NCI-H2081 (cell line): ENCODE measurements around the gene B3GAT1.
"Not testable (repeated sequence)": the region's sequence is repeated elsewhere in the genome, so short reads cannot be mapped to it uniquely, and the experiment has no call there.

Source experiments
- DNase-seq, 2 experiments: peaks; one replicate each; lab custom pipeline; 2025; lab: John Stamatoyannopoulos, UW

Gene B3GAT1, protein sequence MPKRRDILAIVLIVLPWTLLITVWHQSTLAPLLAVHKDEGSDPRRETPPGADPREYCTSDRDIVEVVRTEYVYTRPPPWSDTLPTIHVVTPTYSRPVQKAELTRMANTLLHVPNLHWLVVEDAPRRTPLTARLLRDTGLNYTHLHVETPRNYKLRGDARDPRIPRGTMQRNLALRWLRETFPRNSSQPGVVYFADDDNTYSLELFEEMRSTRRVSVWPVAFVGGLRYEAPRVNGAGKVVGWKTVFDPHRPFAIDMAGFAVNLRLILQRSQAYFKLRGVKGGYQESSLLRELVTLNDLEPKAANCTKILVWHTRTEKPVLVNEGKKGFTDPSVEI

DNA sequence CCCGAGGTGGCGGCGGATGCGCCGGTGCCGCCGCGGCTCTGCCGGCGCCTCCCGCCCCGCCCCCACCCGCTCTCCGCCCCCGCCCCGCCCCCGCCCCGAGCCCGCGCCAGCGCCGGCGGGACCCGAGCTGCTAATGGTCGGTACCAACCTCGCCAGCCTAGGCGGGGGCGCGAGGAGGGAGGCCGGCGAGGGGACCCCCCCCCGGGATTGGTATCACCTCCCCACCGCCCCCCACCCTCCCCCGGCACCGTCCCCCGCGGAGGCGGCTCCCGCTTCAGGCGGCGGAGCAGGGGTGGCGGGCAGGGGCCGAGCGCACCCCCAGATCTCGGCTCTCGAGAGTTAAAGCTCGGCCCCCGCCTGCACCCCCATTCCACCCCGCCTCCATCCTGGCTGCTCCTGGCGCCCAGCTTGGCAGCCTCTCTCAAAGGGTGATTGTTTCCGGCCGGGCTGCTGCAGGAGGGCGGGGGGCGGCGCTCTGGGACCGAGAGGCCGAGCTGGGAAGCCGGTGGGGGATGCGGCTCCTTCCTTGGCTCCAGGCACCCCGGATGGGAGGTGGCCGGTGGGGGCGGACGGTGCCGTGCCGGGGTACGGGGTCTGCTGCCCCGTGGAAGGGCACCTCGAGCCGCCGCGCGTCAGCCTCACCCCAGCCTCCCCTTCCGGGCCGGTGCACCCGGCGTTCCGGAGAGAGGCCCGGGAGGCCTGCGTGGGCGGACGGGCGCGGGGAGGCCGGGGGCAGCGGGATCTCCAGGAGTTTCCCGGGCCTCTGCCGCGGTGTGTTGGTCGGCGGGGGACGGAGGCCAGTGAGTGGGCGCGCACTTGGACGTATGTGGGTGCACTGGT is at the start of gene B3GAT1:
TSS of gene B3GAT1 (minus strand) at position 40 of the 840 bp plus-strand sequence. CDS start 24,583 bp downstream, outside the sequence.
- peak; percentile 25 to 70 for DNase-seq

DNA sequence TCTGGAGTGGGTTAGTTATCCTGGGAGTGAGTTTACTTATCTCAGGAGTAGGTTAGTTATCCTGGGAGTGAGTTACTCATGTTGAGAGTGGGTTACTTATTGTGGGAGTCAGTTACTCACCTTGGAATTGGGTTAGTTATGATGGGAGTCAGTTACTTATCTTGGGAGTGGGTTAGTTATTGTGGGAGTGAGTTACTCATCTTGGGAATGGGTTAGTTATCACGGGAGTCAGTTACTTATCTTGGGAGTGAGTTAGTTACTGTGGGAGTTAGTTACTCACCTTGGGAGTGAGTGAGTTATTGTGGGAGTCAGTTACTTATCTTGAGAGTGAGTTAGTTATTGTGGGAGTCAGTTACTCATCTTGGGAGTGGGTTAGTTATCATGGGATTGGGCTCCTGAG is 49.6 kb upstream of the B3GAT1 start:
- DNase-seq, result no peak

DNA sequence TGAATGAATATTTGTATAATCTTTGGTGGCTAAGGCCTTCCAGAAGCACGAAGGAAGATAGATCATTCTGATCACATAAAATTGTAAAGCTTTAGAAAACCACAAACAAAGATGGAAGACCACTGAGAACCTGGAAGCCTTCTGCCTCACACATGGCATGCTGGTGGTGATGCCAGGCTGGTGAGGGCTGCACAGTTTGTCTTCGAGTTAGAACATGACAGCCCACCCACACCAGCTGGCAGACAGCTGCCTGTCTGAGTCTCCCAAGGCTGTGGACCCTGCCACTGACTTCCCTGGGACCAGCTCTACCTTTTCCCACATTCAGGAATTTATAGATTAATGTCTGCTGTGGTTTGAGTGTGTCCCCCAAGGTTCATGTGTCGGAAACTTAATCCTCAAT is 48.8 kb upstream of the B3GAT1 start:
- no peak for DNase-seq

DNA sequence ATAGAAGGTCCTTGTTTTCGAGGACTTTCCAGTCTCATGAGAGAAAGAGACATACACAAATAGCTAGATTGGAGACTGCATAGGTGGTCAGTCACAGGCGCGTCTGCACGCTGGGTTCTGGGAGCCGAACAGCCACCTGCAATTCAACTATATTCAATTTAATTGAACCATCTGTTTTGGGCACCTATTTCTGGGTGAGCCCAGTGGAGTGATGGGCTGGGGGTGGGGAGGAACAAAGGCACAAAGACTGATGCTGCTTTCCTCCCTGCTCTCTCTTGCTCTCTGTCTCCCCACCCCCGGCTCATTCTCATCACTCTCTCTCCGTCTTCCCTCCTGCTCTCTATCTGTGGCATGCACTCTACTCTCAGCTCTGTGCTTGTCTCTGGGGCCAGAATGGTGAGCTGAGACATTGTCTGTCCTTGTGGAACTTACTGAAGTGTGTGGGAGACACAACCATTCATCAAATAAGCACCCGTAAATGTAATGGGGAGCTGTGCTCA is 48.1 kb upstream of the B3GAT1 start:
- DNase-seq, result no peak

DNA sequence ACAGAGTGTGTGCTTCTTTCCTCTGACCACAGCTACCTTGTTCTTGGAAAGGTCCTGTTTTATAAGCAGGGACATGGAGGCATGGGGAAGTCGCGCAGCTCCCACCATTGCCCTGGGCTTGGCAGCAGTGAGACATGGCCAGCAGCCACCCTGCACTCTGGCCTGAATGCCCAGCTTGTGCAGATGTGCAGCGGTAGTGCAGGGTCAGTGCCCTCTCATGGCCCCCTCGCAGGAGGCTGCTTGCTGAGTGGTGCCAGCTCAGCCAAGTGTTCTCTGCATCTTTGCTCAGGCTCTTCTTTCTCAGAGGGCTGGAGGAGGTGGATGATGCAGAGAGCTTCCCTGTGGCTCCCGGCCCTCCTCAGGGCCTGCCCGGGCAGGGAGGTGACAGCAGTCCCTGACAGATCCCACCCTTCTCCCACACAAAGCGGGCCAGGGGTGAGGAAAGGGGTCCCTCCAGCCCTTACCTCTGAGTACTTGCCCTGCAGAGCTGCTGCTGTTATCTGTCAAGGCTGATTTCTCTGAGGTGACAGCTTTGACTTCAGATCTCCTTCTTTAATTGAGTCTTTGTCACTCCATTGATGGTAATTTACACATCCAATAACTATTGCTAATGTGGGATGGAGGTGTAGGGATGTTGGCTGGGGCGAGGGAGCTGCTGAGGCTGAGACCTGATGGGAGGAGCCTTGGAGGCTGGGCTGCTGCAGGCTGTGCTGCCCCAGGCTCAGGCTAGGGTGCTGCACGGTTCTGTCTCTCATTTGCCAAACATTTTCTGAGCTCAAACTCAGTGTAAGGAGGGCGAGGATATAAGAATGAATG is 47.4 kb upstream of the B3GAT1 start:
- no peak for DNase-seq

DNA sequence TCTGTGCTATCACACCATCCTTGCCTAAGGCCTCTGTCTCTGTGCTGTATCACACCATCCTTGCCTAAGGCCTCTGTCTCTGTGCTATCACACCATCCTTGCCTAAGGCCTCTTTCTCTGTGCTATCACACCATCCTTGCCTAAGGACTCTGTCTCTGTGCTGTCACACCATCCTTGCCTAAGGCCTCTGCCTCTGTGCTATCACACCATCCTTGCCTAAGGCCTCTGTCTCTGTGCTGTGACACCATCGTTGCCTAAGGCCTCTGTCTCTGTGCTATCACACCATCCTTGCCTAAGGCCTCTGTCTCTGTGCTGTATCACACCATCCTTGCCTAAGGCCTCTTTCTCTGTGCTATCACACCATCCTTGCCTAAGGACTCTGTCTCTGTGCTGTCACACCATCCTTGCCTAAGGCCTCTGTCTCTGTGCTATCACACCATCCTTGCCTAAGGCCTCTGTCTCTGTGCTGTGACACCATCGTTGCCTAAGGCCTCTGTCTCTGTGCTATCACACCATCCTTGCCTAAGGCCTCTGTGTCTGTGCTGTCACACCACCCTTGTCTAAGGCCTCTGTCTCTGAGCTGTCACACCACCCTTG is 45.5 kb upstream of the B3GAT1 start:
- DNase-seq, result not testable (repeated sequence)

DNA sequence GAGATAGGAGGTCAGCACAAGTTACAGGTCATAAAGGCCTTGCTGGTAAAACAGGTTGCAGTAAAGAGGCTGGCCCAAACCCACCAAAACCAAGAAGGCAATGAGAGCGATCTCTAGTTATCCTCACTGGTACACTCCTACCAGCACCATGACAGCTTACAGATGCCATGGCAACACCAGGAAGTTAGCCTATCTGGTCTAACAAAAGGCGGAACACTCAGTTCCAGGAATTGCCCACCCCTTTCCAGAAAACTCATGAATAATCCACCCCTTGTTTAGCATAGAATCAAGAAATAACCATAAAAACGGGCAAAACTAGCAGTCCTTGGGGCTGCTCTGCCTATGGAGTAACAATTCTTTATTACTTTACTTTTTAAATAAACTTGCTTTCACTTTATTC is 43.5 kb upstream of the B3GAT1 start:
- DNase-seq, result no peak

DNA sequence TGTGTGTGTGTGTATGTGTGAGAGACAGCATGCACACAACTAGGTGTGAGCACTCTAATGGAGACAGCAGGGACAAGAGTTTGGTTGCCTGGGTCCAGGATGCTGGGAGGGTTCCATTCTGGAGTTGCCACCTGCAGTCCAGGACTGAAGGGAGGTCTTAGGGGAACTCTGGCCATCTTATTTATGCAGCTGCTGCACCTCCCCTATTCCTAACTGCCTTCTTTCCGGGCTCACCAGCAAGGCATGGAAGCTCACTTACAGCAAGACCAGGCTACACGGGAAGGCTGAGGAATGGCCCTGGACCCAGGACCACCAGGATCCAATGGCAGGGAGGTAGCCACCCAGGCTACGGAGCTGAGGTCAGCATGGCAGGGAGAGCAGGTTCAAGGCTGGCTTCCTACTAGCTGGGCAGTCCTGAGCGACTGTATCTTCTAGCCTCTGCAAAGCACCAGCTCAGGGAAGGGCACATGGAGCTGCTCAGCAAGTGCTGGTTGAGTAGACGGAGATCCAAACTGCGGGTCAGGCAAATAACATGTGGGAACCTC is 42.2 kb upstream of the B3GAT1 start:
- no peak for DNase-seq

DNA sequence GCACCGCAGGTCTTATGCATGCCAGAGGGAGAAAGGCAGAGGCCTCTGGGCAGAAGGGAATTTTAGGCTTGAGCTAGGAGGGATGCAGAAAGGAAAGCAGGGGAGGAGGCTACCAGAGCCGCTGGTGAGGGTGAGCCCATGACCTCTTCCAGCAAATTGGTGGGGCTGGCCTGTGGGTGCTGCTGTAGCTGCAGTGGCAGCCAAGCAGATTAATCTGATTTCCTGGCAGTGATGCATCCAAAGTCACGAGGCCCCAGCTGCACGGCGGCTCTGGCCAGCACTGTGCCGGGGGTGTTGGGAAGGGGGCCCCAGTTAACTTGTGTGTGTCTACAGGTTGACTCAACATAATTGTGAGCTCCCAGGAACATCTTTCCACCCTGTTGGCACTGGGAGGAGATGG is 41.4 kb upstream of the B3GAT1 start:
- DNase-seq, result no peak

DNA sequence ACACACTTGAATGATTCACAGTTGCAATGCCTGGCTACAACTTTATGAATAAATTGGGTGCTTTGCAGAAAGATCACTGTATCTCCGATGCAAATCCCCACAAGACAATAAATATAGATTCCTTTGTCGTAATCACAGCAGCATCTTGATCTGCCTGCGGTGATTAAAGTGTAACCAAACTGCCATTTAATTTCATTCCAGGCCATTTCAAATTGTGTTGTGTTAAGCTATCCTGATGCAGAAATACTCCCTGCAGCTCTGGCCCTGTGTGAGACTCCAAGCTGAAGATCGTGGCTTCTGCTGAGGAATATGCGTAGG is 40.8 kb upstream of the B3GAT1 start:
- DNase-seq, result no peak

DNA sequence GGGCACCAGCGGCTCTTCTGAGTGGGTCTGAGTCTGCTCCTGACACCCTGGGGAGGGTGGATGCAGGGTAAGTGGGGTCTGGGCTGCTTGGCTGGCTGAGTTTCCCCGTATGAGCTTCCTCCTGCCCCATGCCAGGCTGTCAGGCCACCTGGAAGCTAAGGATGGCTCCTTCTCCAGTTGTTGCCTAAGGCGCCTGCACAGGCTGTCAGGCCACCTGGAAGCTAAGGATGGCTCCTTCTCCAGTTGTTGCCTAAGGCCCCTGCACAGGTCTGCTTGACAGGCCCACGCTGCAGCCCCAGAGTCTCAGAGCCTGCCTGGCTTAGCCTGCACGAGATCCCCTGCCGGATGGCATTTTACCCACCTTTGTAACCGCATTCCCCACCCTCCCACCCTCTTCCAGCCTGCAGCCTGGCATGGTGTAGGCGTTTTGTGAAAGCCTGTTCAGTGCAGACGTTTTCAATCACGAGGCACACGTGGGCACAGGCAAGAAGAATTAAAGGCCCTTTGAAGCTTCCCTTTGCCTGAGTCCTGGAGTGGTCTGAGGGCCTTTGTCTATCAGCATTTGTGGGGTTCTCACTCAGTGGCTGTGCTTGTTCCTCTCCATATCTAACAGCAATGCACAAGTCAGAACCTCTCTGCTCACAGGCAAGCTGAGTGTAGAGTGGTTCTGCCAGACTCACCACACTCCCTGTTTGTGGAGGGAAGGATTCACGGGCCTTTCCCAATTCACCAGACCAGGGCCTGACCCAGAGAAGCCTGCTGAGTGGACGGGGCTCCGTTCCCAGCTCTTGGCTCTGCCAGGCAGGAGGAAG is 40.2 kb upstream of the B3GAT1 start:
- DNase-seq, result no peak

DNA sequence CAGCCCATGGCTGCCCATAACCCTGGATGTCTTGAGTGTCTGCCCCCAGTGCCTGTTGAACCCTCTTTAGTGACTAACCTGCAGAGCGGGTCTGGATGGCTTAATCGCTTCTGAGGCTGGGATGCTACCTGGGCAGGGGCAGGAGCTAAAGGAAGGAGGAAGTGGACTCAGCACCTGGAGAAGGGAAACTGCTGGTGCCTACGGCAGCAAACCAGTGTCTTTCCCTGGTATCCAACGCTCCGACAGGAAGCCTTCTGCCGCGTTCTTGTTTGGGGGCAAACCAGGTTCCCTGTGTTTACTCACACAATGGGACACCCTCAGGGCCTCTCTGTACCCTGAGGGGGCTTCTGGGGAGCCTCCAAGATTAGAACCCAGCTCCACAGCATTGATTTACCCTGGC is 38.1 kb upstream of the B3GAT1 start:
- DNase-seq, result no peak

DNA sequence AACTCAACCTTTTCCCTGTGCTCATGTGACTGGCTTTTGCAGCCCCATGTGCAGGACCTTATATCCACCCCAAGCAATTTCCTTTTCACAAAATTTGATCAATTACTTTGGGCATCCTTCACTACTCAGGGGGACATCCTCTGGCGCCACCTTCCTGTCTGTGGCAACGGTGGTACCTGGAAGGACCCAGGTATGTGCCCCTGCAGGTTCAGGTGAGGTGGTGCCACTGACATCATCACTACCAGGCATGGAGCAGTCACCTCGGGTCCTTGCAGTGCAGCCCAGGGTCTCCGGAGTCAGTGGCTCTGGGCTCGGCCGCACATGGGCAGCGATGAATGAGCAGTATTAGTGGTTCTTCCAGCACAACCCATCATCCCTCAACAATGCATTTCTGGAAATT is 37.7 kb upstream of the B3GAT1 start:
- peak; percentile 11 to 29 for DNase-seq

DNA sequence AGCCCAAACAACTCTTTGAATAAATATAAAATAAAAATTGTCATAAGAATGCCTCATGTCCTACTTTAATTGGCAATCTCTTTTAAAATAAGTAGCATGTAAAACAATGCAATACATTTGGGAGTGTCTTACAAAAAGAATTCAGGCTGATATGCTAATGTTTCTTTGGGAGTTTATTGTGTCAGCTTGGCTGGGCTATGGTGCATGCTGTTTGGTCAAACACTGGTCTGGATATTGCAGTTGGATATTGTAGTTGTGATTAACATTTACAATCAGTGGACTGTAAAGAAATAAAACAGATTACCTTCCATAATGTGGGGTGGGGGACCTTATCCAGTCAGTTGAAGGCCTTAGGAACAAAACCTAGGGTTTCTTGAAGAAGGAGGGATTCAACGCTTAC is 37.0 kb upstream of the B3GAT1 start:
- no peak for DNase-seq

DNA sequence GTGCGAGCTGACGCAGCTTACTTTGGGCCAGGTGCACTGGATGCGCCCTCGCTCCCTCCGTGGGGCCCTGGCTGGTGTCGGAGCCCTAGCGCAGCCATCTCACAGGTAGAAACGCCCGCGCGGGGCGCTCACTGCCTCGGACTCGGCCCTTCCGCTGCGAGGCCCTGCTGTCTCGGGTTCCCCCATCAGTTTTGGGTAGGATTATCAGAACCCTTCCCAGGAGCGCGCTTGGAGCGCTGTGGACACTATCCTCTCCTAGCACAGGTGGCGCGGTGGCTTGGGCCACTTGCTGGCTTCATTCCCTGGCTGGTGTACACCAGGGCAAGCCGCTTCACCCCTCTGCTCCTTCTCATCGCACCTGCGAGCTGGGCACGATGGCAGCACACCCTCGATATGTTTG is 35.7 kb upstream of the B3GAT1 start:
- no peak for DNase-seq

DNA sequence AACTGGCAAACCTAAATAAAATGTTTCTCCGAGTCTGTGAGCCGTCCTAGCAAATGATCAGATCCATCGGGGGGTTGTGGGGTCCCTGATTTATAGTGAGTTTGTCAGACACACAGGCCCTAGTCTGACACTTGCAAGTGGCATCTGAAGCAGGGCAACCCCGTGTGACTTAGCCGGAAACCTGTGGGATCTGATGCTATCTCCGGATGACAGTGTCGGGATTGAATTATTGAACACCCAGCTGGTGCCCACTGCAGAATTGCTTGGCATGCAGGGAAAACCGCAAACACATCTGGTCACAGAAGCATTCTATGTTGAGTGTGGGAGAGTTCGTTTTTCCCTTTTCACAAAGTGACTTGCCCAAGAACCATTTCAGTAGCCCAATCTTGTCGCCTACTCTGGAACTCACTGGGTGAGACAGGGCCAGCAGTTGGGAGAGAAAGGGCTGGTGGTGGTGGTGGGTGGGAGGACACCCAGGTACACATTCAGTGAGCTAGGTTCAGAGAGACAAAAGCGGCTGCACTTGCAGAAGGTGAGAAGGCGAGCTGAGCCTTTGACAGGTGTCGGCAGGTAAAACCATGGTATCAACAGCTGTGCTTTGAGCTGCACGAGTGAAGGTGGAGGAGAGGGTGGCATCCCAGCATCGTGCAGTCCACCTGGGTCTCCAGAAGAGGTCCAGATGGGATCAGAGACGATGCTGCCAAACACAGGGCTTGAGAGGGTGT is 33.7 kb upstream of the B3GAT1 start:
- DNase-seq, result no peak

DNA sequence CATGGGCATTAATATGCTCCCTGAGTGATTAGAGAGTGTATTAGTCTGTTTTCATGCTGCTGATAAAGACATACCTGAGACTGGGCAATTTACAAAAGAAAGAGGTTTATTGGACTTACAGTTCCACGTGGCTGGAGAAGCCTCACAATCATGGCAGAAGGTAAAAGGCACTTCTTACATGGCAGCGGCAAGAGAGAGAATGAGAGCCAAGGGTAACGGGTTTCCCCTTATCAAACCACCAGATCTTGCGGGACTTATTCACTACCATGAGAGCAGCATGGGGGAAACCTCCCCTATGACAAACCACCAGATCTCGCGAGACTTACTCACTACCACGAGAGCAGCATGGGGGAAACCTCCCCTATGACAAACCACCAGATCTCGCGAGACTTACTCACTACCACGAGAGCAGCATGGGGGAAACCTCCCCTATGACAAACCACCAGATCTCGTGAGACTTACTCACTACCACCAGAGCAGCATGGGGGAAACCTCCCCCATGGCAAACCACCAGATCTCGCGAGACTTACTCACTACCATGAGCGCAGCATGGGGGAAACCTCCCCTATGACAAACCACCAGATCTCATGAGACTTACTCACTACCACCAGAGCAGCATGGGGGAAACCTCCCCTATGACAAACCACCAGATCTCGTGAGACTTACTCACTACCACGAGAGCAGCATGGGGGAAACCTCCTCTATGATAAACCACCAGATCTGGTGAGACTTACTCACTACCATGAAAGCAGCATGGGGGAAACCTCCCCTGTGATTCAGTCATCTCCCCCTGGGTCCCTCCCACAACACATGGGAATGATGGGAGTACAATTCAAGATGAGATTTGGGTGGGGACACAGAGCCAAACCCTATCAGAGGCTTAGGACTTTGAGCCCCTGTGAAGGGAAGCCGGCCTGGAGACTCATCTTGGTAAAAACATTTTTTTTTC is 32.4 kb upstream of the B3GAT1 start:
- not testable (repeated sequence) for DNase-seq

DNA sequence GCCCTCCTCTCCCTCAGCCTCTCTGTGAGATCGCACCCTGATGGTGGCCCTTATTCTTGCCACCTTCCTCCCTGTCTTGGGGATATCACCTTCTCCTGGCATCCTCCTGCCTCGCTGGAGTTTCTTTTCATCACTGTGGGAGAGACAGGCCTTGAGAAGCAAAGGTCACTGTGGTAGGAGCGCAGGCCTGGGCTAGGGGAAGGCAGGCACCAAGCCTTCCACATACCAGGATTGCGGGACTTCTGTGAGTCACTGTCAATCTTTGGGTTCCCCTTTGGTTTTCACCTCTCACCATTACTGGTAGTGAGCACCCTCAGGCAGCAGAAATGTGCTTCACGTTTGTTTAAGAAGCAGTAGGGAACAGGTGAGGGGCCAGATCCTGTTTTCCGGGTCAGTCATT is 31.2 kb upstream of the B3GAT1 start:
- no peak for DNase-seq

DNA sequence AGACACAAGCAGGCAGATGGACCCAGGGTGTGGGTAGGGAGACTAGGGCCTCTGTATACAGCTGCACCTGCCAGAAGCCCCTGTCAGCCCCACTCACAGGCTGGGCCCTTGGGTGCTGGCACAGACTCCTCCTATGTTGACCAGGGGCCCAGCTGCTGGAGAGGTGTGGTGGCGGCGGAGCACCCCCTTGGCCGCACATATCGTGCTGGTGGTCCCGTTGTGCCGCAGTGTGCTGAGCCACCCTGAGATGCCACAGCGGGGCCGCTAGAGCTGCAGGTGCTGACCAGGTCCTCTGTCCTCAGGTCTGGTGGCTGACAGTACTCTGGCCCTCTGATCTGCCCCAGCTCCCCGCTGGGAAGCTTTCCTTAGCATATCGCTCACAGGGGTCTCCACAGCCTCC is 30.2 kb upstream of the B3GAT1 start:
- no peak for DNase-seq
